Kidney (tissue), 14 donors: Measurements from ENCODE around the gene INSC. TPM values are rescaled to one million over a fixed set of nuclear protein-coding genes. Genes with fewer than 3 reads are reported as not detected.

Experiments
- DNase-seq, 5 donors: peaks; one replicate each; pipeline ENCODE4 v3.0.0-alpha.2; 2013 to 2020
- FAIRE-seq: peaks from 2 replicates; lab custom pipeline; 2012; peaks lifted over from hg19 to GRCh38; lab: Jason Lieb, UNC
- H3K27ac ChIP-seq, 2 donors: one replicate each; pipeline ENCODE4 v1.7.0; 2013; ENCODE audit warnings: low read depth in 2 of 2, low read length in 2 of 2, inconsistent platforms in 1 of 2
- H3K27me3 ChIP-seq: one replicate; pipeline ENCODE4 v1.7.1; 2013; ENCODE audit warnings: low read length, inconsistent platforms; ENCODE audit not compliant: control insufficient read depth, insufficient read depth
- H3K36me3 ChIP-seq, 3 donors: one replicate each; pipeline versions ENCODE4 v1.7.0 to v1.7.1; 2013; ENCODE audit warnings: low read length in 3 of 3, control low read depth in 1 of 3, inconsistent platforms in 1 of 3; ENCODE audit not compliant: insufficient read depth in 3 of 3, control insufficient read depth in 2 of 3
- H3K4me1 ChIP-seq, 3 donors: one replicate each; pipeline versions ENCODE4 v1.7.0 to v1.7.1; 2013; ENCODE audit warnings: low read length in 3 of 3, inconsistent platforms in 1 of 3, low read depth in 1 of 3; ENCODE audit not compliant: control insufficient read depth in 2 of 3, insufficient read depth in 2 of 3
- H3K4me3 ChIP-seq, 3 donors: one replicate each; pipeline versions ENCODE4 v1.7.0 to v1.8.1; 2013; ENCODE audit warnings: low read length in 3 of 3, control low read depth in 1 of 3, inconsistent platforms in 1 of 3
- H3K9ac ChIP-seq, 3 donors: one replicate each; pipeline versions ENCODE4 v1.7.0 to v1.7.1; 2013; ENCODE audit warnings: low read length in 3 of 3, control low read depth in 1 of 3, inconsistent platforms in 1 of 3
- H3K9me3 ChIP-seq, 3 donors: one replicate each; pipeline versions ENCODE4 v1.7.0 to v1.7.1; 2013; ENCODE audit warnings: low read length in 3 of 3, control low read depth in 1 of 3, inconsistent platforms in 1 of 3; ENCODE audit not compliant: control insufficient read depth in 2 of 3, insufficient read depth in 1 of 3
- intact Hi-C: fragments of 100-400 bp; cut with DNase I; formaldehyde crosslinking; loops from one replicate; pipeline ENCODE4 v1.11.1; 2022
- polyA plus RNA-seq: library from polyadenylated mRNA; stranded (reverse); fragments of 350-450 nt; fragmentation: Illumina TruSeq; extraction: RNeasy Lipid Tissue Mini Kit (QIAGEN cat#74804); gene quantifications from one replicate; pipeline ENCODE4 v1.2.3, GENCODE V29; 2014; ENCODE audit warnings: low read depth, low replicate concordance; ENCODE audit not compliant: insufficient read depth
- total RNA-seq: library from RNA; stranded (reverse); fragmentation: NEBNext Ultra II Directional; extraction: Animal tissue kit (Norgen Biotek cat#: 25700); gene quantifications from one replicate; pipeline ENCODE4 v1.2.1, GENCODE V29; 2021
- TF ChIP-seq, protein P1 (sequence below): IDR thresholded peaks from 3 replicates; pipeline ENCODE4 v1.5.1; 2012; ENCODE audit warnings: mild to moderate bottlenecking, moderate library complexity, borderline replicate concordance; ENCODE audit not compliant: insufficient read depth; ENCODE audit errors: extremely low read depth
- donor health status: control.
- donor health status: control.
- donor health status: control.
- donor health status: control.
- donor health status: control.
- donor health status: DM: yes; HTN: yes; CAD: no.
- donor health status: Normal renal cell carcinoma (clear cell type).

Gene INSC
- total and polyA plus RNA-seq, 2 donors from 2014 or later, result 0.41 to 1.3 TPM

DNA sequence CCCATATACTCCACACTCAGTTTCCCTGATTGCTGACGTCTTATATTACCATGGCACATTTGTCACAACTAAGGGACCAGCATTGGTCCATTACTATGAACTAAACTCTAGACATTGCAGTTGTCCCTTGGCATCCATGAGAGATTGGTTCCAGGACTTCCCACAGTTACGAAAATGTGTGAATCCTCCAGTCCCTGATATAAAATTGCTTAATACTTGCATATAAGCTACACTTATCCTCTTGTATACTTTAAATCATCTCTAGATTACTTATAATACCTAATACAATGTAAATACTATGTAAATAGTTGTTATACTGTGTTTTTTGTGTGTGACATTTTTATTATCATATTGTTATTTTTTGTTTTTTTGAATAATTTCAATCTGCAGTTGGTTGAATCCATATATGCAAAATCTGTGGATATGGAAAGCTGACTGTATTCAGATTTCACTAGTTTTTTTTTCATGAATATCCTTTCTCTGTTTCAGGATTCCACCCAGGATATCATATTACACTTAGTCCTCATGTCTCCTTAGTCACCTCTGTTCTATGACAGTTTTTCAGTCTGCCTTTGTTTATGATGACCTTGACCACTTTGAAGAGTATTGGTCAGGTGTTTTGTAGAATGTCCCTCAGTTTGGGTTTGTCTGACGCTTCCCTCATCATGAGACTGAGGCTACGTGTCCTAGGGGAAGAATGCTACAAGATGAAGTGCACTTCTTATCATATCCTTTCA lies 55.3 kb downstream of the INSC start:
- FAIRE-seq (peak; percentile 32), DNase-seq (no peak)
- no peaks in the 10 kb centered on the region for H3K27me3 ChIP-seq
- H3K4me1 ChIP-seq, result no peaks in the 10 kb centered on the region
- no peak overlapping the region for H3K27ac ChIP-seq
- TF ChIP-seq, protein P1, sequence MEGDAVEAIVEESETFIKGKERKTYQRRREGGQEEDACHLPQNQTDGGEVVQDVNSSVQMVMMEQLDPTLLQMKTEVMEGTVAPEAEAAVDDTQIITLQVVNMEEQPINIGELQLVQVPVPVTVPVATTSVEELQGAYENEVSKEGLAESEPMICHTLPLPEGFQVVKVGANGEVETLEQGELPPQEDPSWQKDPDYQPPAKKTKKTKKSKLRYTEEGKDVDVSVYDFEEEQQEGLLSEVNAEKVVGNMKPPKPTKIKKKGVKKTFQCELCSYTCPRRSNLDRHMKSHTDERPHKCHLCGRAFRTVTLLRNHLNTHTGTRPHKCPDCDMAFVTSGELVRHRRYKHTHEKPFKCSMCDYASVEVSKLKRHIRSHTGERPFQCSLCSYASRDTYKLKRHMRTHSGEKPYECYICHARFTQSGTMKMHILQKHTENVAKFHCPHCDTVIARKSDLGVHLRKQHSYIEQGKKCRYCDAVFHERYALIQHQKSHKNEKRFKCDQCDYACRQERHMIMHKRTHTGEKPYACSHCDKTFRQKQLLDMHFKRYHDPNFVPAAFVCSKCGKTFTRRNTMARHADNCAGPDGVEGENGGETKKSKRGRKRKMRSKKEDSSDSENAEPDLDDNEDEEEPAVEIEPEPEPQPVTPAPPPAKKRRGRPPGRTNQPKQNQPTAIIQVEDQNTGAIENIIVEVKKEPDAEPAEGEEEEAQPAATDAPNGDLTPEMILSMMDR, result no peak
- H3K9me3 ChIP-seq, result no peaks in the 10 kb centered on the region
- intact Hi-C loops, result no loop called here
- no peak overlapping the region for H3K4me3 ChIP-seq
- no peaks in the 10 kb centered on the region for H3K36me3 ChIP-seq
- no peak overlapping the region for H3K9ac ChIP-seq

GRCh38 chr11:15170698-15171097 lies 56.0 kb downstream of the INSC start:
- H3K27me3 ChIP-seq, result no peaks in the 10 kb centered on the region

GRCh38 chr11:15171956-15172355 lies 57.2 kb downstream of the INSC start:
- TF ChIP-seq, protein P1, result no peak
- Histone ChIP-seq H3K27me3 (no peaks in the 10 kb centered on the region), H3K4me3 (no peak overlapping the region), H3K36me3 (no peaks in the 10 kb centered on the region), H3K4me1 (peaks cover 0 to 4% (median 0%) of the 10 kb centered on the region in 3 donors), H3K9me3 (no peaks in the 10 kb centered on the region), H3K27ac (no peak overlapping the region), H3K9ac (no peak overlapping the region)
- DNase-seq (no peak), FAIRE-seq (no peak)
- intact Hi-C loops, result no loop called here

More at GRCh38 chr11:15170698-15171097, 56.0 kb downstream of the INSC start:
- no peak for DNase-seq
- intact Hi-C loops, result no loop called here
- TF ChIP-seq, protein P1, result no peak
- Histone ChIP-seq H3K4me1 (no peaks in the 10 kb centered on the region), H3K36me3 (no peaks in the 10 kb centered on the region), H3K9ac (no peak overlapping the region), H3K9me3 (no peaks in the 10 kb centered on the region), H3K27ac (no peak overlapping the region), H3K4me3 (no peak overlapping the region)
- no peak for FAIRE-seq

GRCh38 chr11:15175831-15176230 lies 61.1 kb downstream of the INSC start:
- H3K9ac ChIP-seq, result no peak overlapping the region
- TF ChIP-seq, protein P1, result no peak
- no peak for DNase-seq
- H3K4me3 ChIP-seq, result no peak overlapping the region
- H3K27me3 ChIP-seq, result no peaks in the 10 kb centered on the region
- peaks cover 0 to 4% (median 0%) of the 10 kb centered on the region in 3 donors for H3K4me1 ChIP-seq
- no peak overlapping the region for H3K27ac ChIP-seq
- H3K9me3 ChIP-seq, result no peaks in the 10 kb centered on the region
- no peaks in the 10 kb centered on the region for H3K36me3 ChIP-seq
- intact Hi-C loops, result no loop called here
- FAIRE-seq, result no peak
